HG02588 (cell line): ENCODE measurements around the gene TRIM47.
"Not testable (repeated sequence)": the region's sequence is repeated elsewhere in the genome, so short reads cannot be mapped to it uniquely, and the experiment has no call there.

ENCODE experiments used
- ATAC-seq: cut with Tn5 transposase; IDR thresholded peaks from one replicate; pipeline ENCODE4 v1.9.1; 2021; ENCODE audit warnings: mild to moderate bottlenecking, moderate library complexity; ENCODE audit not compliant: unreplicated experiment

TRIM47 gene

GRCh38 chr17:75892556-75893224 is 14.3 kb upstream of the TRIM47 start:
- ATAC-seq: no peak

- ATAC-seq: no peak
These were observed 13.5 kb upstream of the TRIM47 start for GRCh38 chr17:75891605-75892555.

DNA sequence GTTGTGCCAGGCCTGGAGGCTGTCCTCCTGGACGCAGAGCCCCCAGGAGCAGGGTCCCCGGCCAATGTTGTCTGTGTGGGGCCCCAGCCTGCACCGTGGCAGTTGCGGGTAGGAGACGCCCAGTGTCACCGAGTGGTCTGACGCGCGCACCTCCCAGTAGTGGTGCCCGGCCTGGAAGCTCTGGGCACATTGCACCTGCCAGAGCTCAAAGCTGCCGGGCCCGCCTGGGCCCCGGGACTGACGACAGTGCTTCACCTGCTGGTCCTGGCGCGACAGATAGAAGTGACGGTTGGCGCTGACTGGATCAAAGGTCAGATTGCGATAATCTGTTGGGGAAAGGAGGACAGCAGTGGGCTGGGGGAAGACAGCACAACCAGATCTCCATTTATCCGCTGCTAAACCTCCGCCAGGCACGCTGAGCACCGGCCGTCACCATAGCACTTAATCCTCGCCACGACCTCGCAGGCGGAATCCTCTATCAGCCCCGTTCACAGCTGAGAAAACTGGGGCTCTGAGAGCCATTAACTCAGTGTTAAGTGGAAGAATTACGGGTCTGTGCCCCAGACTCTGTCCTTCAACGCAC is 12.7 kb upstream of the TRIM47 start:
- no peak for ATAC-seq

- no peak for ATAC-seq
These were observed 11.1 kb upstream of the TRIM47 start for GRCh38 chr17:75889454-75889853.

DNA sequence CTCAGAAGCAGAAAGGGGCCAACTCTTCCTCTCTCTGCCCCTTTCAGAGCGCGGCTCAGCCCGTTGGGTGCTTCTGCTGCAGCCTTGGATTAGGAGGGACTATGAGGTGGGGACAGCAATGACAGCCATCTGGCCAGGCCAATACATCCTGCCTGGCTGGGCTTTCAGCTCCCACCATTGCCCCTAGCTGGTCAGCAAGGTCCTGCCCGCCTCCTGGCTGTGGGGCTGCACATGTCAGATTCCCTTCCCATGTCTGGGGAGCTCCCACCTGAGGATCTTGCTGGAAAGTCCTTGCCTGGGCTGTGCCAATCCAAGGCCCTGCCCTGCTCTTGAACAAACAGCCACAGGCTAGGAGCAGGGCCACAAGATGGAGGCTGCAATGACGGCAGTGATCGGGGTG is 10.1 kb upstream of the TRIM47 start:
- no peak for ATAC-seq

DNA sequence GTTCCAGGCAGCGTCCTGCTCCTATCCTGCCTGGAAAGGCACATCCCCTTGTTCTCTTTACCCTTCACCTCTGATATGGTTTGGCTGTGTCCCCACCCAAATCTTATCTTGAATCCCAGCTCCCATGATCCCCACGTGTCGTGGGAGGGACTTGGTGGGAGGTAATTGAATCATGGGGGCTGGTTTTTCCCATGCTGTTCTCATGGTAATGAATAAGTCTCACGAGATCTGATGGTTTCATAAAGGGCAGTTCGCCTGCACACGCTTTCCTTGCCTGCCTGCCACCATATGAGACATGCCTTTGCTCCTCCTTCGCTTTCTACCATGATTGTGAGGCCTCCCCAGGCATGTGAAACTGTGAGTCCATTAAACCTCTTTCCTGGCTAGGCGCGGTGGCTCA is 7.5 kb upstream of the TRIM47 start:
- not testable (repeated sequence) for ATAC-seq

- ATAC-seq: no peak
These were observed 7.0 kb upstream of the TRIM47 start for GRCh38 chr17:75885431-75885830.

DNA sequence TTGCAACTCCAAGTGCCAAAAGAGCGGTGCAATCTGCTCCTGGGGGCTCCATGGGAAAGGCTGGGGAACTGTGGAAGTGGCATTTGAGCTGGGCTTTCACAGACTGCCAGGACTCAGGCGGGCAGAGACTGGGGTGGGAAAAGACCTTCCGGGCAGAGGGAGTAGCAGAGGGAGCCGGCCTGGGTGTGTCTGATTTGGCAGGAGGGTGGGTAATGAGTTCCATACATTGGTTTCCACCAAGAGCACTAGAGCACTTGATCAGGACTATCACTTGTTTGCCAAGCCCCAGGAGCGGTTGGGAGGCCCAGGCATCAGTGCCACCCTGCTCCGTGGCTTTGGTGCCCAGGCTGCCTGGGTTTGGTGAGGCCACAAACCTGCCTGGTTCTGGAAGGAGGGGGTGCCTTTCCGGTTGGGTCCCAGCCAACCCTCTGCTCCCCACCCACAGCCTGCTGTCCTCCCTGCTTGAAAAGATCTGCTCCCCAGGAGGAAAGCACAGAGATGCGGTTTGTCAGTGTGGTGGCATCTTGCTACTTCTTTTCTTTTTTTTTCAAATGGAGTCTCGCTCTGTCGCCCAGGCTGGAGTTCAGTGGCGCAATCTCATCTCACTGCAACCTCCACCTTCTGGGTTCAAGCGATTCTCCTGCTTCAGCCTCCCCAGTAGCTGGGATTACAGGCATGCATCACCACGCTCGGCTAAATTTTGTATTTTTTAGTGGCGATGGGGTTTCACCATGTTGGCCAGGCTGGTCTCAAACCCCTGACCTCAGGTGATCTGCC is 3.5 kb upstream of the TRIM47 start:
- ATAC-seq: no peak

- no peak for ATAC-seq
These were observed 1.9 kb upstream of the TRIM47 start for GRCh38 chr17:75880266-75880665.

GRCh38 chr17:75877752-75878173 is 618 bp downstream of the TRIM47 start:
- no peak for ATAC-seq

GRCh38 chr17:75876938-75877751 is 1.2 kb downstream of the TRIM47 start:
- no peak for ATAC-seq

- ATAC-seq: no peak
These were observed 2.0 kb downstream of the TRIM47 start for GRCh38 chr17:75876190-75876937.

GRCh38 chr17:75875940-75876189 is 2.5 kb downstream of the TRIM47 start:
- ATAC-seq: no peak

DNA sequence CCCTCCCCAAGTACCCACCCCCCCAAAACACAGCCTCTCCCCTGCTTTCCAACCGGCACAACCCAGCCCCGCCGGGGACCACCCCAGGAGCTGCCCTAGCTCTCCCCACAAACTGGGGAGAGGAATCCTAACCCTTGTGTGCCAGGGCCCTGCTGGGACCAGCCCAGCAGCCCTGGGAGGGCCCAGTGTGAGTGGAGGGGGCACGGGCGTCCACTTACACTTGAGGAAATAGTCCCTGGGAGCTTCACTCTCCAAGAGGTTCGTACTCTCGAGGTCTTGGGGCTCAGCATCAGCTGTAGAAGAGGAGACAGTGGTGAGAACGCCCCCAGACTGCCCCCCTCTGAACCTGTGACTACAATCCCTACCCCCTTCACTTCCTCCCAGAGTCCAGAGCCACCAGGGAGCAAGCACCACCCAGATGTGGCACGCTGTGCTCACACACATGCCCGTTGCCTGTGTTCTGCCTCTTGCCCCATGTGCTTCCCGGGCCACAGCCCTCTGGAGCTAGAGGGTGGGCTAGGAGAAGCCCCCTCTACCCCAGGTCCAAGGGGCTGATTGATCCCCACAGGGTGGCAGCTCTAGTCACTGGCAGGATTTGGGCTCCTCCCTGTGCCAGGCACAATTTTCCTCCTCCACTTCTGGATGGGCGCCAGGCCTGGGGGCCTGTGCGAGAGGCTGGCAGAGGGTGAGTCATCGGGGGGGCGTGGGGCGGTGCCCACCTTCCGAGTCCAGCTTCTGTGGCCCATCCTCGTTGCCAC is 3.0 kb downstream of the TRIM47 start:
- no peak for ATAC-seq

GRCh38 chr17:75874323-75875181 is 3.8 kb downstream of the TRIM47 start:
- ATAC-seq: no peak

GRCh38 chr17:75873587-75874322 is 4.6 kb downstream of the TRIM47 start:
- ATAC-seq: no peak
